Cerebellar nuclear complex (tissue), 1 donor: ENCODE measurements around the gene GZMA.
"Not testable (repeated sequence)": the region's sequence is repeated elsewhere in the genome, so short reads cannot be mapped to it uniquely, and the experiment has no call there.

Experiments used
- DNase-seq, 2 experiments: peaks; one replicate each; lab custom pipeline; 2025; lab: John Stamatoyannopoulos, UW

The GZMA gene

DNA sequence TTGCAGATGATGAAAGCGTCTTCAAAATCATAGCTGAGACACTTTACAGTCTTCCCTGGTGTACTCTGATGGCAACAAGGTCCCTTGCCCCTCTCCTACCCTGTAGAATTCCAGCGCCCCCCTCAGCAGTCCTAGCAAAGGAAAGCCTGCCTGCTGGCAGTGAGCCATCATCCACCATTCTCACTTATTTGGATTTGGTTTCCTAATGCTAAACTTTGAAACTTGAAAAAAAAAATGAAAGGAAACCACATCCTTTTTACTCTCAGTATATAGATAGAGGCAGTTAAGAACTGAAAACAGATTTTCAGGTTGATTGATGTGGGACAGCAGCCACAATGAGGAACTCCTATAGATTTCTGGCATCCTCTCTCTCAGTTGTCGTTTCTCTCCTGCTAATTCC lies at the start of gene GZMA:
TSS of gene GZMA (plus strand) at position 299 of the 400 bp plus-strand sequence. CDS start at position 336, 37 bp downstream.
- no peak for DNase-seq

DNA sequence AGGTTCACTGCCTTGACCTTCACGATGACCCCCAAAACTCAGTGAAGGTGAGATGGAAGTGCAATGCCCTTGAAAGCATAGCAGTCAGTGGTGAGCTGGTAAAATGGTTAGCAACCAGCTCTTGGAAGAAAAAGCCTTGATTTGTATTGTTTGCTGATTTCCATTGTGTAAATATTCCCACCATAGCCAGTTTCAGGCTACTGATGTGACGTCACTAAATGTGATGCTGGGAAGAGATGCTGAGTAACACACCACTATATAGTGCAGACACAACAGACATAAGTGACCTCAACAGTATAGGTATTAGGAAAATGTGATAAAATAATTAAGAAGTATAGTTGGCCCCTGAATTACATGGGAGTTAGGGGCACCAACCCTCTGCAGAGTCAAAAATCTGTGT lies 47.3 kb upstream of the GZMA start:
- DNase-seq = no peak

DNA sequence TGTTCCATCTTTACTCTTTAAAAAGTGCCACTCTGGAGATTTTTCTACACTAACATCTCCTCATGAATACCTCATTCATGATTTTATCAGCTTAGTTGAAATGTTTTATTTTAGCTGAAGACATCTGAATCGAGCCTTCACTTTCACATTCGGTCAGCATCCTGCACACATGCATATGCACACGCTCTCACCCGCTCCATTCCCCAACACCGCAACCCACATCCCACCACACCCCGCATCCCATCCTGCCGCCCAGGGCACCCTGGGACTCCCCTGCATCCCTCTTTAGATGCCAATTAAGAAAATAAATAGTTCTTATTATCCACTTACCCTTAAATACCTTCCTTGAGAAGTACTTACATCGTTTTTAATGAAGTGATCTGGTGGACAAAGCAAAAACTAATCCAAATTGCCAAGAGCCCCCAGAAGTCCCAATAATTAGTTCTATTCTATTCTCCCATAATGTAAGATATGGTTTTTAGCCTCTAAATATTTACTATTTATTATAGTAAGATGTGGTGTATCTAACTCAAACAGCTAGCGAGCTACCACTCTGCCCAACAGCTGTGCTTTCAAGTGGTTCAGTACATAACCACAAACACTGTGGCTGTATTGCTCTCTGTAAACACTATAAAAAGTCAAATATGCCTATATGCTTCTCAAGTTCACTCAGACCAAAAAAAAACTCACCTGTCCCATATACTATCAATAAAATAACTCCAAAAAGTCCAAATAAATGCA lies 40.2 kb upstream of the GZMA start:
- DNase-seq = no peak

DNA sequence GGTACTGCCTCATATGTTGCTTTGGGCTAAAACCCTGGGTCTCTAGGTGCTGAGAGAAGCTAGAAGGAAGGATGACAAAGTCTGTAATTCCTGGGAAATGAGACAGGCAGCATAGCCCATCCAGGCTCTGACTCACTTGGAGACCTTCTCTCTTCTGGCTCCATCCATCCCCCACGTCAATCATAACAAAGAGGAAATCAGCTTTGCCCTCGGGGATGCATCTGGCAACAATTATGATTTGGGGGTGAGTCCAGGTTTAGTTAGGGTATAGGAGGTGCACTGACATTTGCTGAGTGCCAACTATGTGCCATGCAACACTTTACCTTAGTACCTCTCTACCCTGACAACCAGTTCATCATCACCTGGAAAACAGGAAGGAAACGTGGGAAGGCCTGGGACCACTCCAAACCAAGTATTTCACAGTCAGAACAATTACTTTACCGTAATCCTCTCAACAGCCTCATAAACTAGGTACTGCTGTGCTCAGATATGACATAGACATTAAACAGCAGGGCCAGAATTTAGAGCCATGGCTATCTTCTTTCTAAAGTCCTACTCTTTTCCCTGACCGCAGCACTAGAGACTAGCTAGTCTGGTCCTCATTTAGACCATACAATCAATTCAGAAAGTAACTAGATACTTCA lies 39.1 kb upstream of the GZMA start:
- no peak for DNase-seq

DNA sequence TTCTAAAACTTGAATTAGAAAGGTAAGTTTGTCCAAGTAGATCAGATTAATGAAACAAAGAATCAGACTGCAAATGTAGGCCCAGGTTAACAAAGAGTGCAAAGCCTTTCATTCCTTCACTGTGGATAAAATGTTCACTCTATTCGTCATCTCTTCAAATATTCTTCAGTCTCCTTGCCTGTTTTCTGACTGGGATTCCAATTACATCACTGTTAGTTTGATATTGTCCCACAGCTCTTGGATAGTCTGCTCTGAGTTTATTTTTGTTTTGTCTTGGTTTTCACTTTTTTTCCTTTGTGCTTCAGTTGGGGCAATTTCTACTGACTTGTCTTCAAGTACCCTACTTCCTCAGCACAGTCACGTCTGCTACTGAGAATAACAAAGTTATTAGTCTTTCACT lies 38.5 kb upstream of the GZMA start:
- DNase-seq = no peak

DNA sequence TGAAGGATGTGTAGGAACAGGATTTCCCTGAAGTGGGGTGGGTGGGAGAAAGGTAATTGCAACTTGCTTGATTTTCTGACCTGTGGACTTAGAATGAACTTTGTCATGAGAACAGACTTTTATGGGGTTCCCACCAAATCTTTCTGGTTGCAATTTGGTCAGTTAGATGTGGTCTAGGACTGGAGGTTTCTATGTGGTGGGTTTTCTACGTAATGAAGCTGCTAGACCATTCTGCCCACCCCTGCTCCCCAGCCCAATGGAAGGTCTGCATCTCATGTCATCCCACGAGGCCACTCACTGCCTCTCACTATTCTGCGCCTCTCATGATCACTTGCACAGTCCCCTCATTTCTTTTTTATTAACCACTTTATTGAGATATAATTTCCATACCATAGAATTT lies 37.9 kb upstream of the GZMA start:
- DNase-seq = no peak

DNA sequence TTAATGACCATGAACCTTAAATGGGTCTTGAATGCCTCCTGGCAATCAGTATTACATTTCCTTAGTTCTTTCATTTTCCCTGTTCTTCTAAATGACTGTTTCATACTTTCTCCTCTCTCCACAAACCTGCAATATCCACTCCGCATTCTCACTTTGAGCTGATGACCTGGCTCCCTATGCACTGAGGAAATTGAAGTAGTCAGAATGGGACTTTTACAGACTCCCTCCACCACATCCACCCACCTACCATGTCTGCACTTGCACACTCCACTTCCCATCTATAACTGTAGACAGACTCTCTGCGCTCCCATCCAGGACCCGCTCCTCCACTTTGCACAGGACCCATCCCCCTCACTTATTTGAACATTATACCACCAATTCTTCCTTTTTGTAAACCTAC lies 36.2 kb upstream of the GZMA start:
- no peak for DNase-seq

DNA sequence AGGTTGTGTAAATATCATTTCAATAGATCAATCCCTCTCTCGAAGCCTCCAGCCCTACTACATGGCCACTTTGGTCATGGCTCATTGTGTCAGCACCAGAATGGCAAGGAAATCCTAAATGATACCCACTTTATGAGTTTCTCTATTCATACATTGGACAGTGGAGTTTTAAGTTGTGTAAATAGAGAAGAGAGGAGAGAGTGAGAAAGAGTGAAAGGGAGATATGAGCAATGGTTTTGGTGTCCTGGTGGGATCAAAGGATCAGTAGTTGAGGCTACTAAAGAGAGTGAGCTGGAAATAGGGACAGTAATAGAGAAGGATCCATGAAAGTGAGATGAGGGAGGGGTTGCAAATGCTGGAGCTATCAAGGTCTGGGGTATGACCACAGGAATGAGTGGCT lies 31.5 kb upstream of the GZMA start:
- no peak for DNase-seq

DNA sequence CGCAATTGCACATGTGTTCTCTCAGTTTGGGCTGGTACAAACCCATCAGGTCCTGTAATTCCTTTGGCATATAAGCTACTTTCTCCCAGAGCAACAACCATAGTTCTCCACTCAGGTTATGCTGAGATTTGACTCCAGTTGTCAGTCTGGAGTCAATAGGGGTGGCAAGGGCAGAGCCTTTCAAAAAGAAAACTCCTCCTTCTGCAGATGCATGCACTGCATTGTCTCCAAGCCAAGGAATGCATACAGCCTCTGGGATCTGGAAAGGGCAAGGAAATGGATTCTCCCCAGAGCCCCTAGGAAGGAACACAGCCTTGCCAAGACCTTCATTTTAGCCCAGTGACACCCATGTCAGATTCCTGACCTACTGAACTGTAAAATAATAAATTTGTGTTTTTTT lies 31.0 kb upstream of the GZMA start:
- no peak for DNase-seq

DNA sequence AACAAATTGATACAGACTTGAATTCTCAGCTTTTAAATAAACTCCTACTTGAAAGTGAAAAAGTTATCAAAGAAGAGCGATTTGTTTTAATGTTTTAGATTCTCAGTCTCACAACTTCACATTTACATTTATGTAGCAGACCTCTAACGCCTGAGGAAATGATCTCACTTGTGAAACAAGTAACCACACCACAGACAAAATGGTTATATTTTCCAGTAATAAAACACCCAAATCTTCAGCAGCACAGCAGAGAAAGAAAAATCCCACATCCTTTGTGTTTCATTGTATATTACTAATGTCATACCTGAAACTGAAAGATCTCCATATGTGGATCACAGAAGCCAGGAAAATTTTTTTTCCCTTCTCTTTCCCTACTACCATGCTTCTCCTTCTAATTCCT lies 29.8 kb upstream of the GZMA start:
- DNase-seq = no peak

DNA sequence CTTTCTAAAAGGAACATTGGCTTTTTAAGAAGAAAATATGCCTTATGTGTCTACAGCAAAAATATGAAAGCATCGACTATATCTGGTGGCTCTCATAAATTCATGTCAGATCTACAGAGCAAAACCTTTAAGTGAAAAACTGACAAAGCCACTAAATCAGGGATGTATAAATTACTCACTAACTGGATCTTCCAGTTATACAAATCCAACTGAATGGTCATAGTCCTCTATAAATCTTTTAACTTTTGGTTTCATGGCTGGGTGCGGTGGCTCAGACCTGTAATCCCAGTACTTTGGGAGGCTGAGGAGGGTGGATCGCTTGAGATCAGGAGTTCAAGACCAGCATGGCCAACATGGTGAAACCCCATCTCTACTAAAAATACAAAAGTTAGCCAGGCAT lies 29.2 kb upstream of the GZMA start:
- DNase-seq = no peak

DNA sequence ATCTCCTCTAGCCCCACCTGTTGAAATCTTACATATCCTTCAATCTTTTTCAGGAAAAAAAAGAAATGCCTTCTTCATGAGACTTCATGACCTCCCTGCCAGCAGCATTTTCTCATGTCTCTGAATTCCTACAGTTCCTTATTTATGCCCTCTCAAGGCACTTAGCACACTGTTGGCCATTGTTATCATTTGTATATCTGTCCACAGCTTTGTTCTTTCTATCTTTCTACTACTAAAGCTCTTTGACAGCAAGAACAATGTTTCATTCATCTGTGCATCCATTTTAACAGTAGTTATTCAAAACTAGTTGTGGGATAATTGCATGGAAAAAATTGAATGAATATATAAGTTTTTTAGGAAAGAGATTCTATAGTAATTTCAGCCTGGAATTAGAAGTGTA lies 20.9 kb upstream of the GZMA start:
- DNase-seq = no peak

DNA sequence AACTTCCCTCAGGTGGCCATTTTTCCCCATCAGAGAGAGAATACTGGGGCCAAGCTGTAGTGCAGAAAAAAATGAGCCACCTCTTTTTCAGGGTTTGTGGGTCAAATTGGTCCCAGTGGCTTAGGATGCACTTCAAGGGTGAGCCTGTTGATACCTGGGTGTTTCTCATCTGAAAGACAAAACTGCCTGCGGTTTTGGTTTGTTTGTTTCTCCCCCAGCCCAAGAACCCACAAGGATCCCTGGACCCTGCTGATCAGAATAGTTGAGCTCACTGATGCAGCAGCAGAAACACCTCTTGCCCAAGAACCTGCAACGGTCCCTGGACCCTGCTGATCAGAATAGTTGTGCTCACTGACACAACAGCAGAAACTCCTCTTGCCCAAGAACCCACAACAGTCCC lies 13.1 kb upstream of the GZMA start:
- not testable (repeated sequence) for DNase-seq

DNA sequence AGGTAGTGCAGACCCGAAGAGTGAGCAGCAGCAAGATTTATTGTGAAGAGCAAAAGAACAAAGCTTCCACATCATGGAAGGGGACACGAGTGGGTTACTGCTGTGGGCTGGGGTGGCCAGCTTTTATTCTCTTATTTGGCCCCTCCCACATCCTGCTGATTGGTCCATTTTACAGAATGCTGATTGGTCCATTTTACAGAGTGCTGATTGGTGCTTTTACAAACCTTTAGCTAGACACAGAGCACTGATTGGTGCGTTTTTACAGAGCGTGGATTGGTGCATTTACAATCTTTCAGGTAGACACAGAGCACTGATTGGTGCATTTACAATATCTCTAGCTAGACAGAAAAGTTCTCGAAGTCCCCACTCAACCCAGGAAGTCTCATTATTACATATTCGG lies 11.4 kb upstream of the GZMA start:
- DNase-seq = not testable (repeated sequence)

DNA sequence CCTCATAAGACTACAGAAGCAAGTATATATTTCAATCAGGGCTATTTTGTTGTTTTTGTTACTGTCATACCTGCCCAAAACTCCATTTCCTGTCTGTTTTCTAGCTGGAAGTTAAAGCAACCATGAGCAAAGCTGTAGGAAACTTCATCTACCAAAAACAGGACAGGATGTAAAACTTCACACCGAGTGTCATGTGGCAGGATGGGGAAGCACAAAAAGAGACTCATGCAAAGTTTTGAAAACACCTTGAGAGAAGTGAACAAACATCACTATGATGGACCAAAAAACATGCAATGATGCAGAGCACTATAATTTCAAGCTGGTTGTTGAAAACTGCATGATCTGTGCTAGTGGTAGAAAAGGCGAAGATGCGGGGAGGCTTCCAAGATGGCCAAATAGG lies 6.3 kb upstream of the GZMA start:
- DNase-seq = no peak

DNA sequence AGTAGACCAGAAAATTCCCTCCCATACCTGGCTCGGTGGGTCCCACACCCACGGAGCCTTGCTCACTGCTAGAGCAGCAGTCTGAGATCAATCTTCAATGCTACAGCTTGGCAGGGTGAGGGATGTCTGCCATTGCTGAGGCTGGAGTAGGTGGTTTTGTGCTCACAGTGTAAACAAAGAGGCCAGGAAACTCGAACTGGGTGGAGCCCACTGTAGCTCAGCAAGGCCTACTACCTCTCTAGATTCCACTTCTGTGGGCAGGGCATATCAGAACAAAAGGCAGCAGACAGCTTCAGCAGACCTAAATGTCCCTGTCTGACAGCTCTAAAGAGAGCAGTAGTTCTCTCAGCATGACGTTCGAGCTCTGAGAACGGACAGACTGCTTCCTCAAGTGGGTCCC lies 5.6 kb upstream of the GZMA start:
- DNase-seq = no peak

DNA sequence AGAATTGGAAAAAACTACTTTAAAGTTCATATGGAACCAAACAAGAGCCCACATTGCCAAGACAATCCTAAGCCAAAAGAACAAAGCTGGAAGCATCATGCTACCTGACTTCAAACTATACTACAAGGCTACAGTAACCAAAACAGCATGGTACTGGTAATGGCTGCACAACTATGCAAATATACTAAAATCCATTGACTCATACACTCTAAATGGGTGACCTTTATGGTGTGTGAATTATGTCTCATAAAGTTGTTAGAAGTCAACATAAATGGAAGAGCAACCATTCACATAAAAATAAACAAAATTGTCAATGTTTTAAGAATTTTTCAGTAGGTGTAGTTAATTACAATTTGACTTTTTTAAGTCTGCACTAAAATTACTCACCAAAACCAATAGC lies 1.3 kb upstream of the GZMA start:
- not testable (repeated sequence) for DNase-seq

DNA sequence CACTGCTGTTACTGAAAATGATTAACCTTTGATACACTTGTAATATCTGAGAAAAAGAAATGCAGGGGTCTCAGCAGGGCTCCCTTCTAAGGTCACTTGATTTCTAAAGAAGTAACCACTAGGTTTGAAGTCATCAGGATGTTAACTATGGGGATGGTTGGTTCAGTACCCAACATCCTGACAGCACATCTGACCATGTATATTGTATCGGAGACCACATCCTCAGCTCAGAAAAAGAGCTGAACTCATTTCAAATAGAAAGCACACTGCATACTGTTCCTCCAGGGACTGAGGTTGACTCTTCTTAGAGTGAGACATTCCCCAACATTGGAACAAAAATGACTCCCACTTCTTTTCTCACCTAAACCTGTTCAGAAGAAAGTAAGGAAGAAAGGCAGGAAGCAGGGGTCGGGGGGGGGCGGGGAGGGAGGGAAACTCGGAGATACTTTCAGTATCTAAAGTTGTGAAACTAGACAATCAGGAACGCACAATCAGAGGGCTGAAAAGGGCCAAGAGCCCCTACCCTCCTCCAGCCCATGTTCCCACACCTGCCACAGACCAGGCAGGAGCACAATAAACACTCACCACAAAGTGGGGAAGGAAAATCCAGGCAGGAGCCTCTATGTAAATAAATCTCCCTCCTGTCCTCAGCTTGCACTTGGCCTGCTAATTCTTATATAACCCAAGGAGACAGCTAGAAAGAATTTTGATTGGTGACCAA lies 730 bp upstream of the GZMA start:
- no peak for DNase-seq

DNA sequence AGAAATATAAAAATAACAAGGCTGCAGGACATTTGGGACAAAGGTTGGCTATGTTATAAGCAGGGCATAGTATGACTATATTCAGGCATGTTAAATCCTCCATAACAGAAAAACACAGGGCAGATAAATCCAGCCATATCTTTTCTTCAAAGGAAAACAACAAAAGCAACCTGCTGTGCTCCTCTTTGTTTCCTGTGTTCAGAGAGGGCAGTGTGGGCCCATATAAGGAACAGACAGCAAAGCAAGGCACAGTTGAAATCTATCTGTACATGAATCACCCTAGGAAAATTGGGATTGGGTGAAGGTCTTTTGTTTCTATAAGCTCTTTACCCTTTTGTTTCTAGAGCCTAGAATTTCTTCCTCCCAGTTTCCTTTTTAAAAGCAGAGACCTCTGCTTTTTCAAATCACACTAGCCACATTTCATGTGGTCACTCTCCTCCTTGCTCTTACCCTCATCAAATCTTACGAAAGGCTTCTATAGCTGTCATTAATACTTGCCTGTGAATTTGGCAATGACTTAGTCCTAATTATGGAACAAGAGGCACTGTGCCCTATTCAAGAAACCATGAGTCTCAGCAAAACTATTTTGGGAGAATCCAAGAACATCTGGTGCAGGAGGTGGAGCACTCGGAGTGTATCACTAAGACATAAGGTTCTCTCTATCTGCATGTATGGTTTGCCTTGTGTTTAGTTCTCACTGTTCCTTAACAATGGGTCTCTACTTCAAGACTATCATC lies 1.8 kb downstream of the GZMA start:
- no peak for DNase-seq

DNA sequence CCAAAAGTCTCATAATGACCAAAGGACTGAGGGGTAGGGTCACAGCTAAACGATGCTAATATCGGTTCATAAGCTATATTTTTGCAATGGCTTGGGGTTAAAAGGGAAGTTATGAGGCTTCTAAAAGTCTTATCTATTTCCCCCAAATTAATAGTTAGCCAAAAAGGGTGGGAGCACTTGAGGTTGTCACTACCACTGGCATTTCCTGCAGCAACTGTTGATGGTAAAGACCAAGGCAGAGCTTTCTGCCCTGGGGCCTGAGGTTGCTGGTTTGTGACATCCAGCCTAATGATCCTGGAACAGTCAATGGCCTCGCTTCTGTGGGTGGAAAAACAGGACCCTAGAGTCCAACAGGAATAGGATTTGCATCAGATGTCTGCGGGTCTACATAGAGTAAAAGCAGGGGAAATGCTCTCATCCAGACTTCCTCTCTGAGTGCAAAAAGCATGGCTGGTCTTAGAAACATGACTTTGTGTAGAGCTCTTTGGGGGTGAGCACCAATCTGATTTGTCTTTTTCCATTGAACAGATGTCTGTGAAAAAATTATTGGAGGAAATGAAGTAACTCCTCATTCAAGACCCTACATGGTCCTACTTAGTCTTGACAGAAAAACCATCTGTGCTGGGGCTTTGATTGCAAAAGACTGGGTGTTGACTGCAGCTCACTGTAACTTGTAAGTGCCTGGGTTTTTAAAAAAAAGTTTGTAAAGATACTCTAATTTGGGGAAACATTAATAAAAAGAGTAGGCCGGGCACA lies 2.7 kb downstream of the GZMA start:
- no peak for DNase-seq

DNA sequence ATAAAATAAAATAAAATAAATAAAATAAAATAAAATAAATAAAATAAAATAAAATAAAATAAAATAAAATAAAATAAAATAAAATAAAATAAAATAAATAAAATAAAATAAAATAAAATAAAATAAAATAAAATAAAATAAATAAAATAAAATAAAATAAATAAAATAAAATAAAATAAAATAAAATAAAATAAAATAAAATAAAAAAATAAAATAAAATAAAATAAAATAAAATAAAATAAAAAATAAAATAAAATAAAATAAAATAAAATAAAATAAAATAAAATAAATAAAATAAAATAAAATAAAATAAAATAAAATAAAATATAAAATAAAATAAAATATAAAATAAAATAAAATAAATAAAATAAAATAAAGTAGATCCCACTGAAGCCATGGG lies 3.5 kb downstream of the GZMA start:
- not testable (repeated sequence) for DNase-seq

DNA sequence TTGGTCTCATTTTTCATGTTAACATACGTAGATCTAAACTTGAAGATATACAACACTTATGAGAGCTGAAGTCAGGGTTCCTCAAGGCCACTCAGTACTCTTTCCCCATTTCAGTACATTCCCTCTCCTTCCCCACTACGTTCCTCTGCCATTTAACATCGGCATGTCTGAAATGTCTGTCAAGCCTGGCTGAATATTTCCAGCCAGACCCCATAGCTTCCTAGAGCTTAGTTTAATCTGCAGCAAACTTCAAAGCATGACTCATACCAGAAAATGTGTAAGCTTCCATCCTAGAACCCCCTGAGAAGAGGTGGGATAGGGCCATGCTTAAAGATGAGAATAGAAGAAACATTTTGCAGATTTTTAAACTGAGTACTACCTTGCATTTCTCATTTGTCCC lies 6.2 kb downstream of the GZMA start:
- DNase-seq = no peak
